Activated CD4-positive, alpha-beta T cell treated with anti-CD3 and anti-CD28 coated beads for 4 hours (primary cell): ENCODE measurements around the gene CXCR4.

ENCODE experiments used
- DNase-seq, 2 donors: peaks; one replicate each; pipeline ENCODE4 v3.0.0-alpha.2; 2020

Gene CXCR4

DNA sequence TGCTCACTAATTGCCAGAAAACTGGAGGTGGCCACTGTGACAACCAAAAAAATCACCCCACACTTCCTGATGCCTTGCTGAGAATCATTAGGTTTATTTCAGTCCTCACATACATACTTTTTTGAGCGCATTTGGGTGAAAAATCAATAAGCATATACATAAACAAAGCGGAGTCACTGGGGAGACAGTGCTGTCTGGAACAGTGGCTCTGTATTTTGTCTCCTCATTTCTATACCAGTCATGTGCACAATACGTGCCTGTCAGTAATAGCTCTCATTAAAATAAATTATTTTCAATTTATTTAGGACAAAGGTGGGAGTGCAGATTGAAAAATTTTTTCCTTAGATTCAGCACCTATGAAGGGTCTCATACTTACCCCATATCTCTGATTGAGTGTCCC lies 48.2 kb downstream of the CXCR4 start:
- DNase-seq: no peak

DNA sequence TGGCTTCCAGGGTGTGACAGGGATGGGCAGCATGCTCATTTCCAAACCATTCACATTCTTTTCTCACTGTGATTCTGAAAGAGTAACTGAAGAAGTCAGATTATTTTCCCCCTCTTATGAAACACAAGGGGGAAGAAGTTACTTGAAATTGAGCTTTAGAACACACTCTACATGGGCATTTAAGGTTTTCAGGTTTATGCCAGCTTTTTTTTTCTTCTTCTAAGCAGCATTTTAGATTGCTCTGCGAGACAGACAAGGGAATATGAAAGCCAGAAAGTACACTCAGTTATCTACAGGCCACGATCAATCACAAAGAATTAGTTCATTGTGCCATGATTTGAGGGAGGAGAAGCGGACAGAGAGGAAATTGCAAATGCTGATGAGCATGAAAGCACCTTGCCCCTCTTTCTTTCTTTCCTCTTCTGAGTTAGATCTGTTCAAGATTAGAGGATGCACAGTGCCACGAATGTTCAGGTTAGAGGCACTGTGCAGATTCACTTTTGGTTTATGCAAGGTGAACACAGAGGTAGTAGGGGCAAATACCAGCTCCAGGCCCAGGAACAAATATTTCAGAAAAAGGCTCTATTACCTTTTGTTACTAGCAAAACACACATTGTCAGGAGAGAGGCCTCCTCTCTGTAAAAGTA lies 49.2 kb downstream of the CXCR4 start:
- no peak for DNase-seq

DNA sequence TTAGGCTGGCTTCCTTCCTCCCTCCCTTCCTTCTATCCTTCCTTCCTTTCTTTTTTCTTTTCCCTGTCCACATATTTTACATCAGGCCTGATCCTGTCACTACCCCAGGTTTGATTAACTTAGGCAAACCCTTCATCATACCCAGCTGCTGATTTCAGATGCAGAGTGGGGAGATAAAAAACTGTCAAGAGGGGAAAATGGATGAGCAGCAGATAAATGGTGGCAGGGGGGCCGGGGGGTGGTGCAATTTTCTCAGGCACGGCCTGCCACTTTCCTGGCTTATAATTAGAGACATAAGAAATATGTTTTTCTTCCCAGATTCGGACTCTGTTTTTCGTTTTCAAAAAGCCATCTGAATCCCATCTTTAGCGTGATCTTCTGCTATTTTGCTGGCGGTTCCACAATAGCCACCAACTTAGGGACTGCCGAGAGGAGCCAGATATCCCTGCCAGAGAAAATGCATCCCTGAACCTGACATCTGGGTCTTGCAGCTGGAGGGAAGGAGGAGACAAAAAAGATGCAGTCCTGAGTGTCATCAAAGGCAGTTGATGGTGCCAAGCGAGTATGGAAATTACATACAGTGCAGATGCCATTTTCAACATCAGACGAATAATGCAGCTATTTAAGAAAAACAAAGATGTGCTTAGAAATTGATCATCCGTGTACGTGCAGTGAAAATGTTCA lies 49.9 kb downstream of the CXCR4 start:
- DNase-seq: no peak

DNA sequence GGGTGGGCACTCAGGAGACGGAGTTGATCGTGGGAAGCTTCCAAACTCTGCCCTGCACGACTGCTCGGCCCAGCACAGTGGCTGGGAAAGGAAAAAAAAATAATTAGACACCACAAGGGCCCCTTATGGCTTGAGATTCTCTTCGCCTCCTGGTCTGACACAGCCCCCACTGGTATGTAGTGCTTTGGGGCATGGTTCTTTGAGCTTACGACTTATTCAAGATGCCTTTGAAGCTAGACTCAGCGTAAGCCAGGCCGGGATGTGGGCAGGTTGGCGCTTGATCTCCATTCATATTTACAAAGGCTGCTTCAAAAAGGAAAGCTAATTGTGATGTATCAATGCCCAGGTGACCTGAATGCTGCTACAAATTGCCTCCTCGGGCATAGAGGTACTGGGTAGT lies 50.5 kb downstream of the CXCR4 start:
- DNase-seq: no peak

GRCh38 chr2:136065907-136066306 lies 52.0 kb downstream of the CXCR4 start:
- no peak for DNase-seq

DNA sequence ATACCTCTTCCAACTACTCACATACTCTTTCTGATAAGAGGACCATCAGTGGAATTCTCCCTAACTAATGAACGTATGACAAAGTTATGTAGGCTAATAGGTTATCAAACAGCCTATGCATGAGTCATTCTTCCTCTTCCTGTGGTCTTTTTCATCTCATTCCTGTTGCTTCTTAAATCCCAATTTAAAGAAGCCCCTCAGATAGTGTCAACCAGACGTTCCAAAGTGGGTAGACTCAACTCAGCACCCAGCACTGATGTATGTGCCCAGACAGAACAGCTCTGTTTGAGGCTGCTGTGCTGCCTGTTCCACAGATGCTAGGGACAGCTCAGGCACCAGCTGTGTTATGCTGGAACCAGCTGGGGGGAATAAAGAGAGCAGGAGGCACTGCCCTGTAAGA lies 52.6 kb downstream of the CXCR4 start:
- peak in 1 of 2 donors; percentile 10 for DNase-seq
